Tibial nerve (tissue), 4 donors: Measurements from ENCODE around the gene CCRL2.

ENCODE experiments used
- CTCF ChIP-seq, 5 experiments: fragments of 200-600 bp in 3 of 5; fragments of 450-650 bp in 2 of 5; sonication (generic) in 3 of 5; IDR thresholded peaks; one replicate each; pipeline ENCODE4 v1.5.1; 2016 to 2019; ENCODE audit warnings: antibody characterized with exemption in 5 of 5, mild to moderate bottlenecking in 3 of 5, moderate library complexity in 2 of 5
- EP300 ChIP-seq, 2 donors: sonication (generic); formaldehyde crosslinking; IDR thresholded peaks; one replicate each; pipeline ENCODE4 v1.6.1; 2017; ENCODE audit warnings: antibody characterized with exemption in 2 of 2, mild to moderate bottlenecking in 1 of 2
- POLR2A ChIP-seq, 2 donors: fragments of 450-650 bp; IDR thresholded peaks; one replicate each; pipeline ENCODE4 v1.6.1; 2017; ENCODE audit warnings: antibody characterized with exemption in 2 of 2, mild to moderate bottlenecking in 2 of 2, moderate library complexity in 2 of 2

- TF ChIP-seq CTCF (IDR thresholded peaks at IDR 0.05) (no peak), EP300 (IDR thresholded peaks at IDR 0.05) (peak in 1 of 2 donors; percentile 10), POLR2A (IDR thresholded peaks at IDR 0.05) (no peak)
These were observed 644 bp upstream of the CCRL2 start for GRCh38 chr3:46406443-46406787.
